NCI-H345 treated with DMSO at 0.1 percent for 48 hours (cell line): Measurements from ENCODE around the gene NPHP4.

Source experiments
- DNase-seq: peaks from one replicate; lab custom pipeline; 2025; ENCODE audit not compliant: unreplicated experiment; lab: John Stamatoyannopoulos, UW

NPHP4 gene

DNA sequence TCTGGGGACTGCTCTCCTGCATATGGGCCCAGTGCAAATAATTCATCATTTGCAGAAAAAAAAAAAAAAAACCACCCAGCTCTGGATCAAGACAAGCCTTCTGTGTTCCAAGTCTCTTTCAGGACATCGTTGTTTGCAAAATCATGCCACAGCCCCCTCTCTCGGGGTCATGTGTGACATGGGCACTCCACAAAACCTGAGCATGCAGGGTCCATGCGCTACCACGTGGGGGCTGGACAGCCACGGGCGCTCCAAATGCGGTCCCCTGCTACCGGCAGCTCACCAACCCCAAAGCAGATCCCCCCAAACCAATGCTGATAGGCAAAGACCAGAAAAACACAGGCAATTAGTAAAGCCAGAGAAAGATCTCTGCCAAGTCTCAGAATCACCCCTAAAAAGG is 17.6 kb downstream of the NPHP4 start:
- no peak for DNase-seq

DNA sequence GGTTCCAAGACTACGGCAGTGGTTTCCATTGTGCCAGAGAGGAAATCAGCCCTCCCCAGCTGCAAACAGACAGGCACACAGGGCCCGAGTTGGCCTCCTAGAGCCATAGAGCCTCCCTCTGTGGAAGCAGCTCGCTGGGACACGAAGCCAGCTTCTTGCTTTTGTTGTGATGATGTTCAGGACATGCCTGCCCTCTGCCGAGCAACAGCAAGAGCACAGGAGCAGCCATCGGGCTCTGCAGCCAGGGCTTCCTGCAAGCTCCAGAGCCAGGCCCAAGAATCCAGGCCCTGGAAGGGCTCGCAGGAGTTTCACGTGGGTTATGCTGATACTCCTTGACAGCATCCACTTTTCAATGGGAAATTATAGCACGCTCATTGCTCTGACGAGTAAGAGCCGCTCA is 18.5 kb downstream of the NPHP4 start:
- no peak for DNase-seq

DNA sequence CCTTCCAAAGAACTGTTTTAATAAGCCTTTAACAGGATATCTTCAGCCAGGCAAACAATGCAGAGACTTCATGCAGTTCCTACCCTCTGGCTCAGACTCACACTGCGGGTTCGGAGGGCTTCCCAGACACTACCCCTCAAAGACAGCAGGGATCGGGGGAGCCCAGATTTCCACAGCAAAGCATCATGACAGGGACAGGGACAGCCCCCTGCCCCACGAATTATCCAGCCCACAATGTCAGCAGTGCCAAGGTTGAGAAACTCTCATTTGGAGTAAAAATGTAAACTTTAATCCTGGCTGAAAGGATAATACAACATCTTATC is 20.1 kb downstream of the NPHP4 start:
- DNase-seq = no peak

GRCh38 chr1:5971471-5972197 is 20.6 kb downstream of the NPHP4 start:
- DNase-seq = no peak

DNA sequence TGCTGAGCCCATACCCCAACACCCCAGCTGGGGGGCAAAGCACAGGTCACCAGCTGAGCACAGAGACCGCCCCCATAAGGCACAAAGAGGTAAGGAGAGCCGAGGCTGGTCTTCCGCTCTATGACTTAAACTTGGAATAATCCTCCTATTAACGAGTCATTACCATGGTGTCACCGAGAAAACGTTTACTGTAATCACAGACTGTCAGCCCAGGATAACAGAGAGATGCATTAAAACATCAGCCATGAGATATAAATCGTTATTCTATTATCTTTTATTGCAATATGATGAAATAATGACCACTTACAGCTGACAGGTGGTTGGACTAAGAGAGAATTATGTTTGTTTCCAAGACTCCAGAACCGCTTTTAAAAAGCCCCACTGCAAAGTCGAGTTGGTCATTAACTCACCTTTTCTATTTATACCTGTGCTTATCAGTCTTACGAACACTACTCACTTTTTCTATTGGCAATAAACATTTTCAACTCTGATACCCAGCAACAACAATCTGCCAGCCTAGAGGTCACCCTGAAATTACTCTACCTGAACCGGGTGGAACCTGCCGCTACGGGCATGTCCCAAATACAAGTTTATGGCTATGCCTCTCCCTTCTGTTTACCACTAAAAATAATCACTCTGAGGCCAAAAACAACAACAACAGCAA is 21.5 kb downstream of the NPHP4 start:
- no peak for DNase-seq

DNA sequence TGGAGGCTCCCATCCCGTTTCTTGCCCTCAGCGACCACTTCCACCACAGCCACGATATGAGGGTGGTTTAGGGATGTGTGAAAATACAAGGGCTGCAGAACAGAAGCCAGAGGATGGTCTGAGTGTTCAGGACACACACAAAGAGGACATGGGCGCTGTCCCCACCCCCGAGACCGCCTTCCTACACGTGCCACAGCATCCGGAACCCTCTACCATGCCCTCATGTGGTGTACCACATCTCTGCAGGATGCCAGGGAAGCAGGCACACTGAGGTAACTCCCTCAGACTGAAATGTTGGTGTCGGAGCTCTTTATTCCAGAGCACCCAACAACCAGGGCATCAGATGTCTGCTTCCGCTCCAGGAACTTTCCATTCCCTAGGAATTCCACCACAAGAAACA is 23.1 kb downstream of the NPHP4 start:
- DNase-seq = no peak

DNA sequence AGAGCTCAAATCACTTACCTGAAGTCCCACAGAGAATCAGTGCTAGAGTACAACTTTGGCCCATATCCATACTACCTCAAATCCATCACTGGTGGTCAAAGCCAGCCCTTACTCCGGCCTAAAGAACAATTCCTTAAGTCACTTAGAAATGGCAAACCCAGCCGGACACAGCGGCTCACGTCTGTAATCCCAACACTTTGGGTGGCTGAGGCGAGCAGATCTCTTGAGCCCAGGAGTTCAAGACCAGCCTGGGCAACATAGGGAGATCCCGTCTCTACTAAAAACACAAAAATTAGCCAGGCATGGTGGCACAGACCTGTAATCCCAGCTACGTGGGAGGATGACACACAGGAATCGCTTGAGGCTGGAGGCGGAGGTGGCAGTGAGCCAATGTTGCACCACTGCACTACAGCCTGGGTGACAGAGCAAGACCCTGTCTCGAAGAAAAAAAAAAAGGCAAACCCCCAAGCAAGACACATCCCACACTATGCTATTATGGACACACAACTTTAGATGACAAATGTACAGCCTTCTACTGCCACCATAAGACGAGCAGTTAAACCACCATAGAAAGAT is 24.0 kb downstream of the NPHP4 start:
- no peak for DNase-seq

DNA sequence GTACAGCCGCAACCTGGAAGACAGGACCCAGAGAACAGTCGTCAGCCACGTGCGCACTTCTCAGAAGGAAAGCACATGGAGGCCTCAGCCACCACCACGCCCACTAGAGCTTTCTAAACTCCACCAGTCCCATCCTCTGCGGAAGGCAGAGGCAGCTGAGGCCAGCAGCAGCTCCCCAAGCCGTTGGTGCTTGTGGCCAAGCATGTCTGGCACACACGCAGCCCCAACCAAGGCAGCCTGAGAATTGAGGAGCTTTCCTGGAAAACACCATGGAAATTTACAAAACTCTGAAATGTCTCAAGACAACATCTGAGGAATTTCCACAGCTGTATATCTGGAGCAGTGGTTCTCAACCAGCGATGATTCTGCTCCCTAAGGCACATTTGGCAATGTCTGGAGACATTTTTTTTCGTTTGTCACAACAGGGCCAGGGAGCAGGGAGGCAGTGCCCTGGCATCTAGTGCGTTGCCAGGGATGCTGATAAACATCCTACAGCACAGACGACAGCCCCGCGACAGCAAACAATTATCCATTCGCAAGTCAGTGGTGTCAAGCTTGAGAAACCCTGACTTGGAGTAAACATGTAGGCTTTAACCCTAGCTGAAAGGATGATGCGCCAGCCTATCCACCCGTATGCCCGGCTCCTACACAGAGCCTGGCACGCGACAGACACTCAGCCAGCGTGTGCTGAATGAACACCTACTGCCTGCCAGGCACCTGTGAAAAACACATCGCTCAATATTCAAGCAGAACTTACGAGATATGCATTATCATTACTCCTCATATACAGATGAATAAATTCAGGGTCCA is 24.7 kb downstream of the NPHP4 start:
- no peak for DNase-seq

DNA sequence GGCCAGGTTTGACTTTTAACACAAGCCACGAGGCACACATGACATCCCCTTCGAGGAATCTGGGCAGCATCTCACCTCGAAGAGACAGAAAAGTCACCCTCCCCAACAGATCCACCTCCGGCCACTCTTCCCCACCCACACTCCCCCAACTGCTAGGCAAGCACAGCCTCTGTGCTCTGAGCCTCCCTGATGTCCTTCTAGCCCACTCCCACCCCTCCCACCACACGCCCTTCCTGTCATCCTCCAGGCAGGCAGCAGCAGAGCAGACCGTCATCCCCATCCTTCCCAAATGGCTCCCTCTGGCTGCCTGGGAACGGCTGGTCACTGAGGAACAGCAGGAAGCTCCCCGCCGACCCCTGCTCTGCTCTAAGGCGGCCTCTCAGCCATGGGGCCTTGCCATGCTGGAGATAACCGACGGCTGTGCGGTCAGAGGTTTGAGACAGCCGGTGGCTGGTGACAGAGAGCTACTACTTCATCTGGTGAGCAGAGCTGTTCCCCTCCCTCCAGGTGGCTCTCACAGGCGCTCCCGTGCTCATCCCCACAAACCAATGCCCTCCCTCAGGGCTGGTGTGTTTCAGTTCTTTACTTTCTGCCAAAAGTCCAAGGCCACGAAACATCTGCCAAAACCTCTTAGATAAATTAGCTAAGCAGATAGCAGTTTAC is 25.6 kb downstream of the NPHP4 start:
- no peak for DNase-seq

DNA sequence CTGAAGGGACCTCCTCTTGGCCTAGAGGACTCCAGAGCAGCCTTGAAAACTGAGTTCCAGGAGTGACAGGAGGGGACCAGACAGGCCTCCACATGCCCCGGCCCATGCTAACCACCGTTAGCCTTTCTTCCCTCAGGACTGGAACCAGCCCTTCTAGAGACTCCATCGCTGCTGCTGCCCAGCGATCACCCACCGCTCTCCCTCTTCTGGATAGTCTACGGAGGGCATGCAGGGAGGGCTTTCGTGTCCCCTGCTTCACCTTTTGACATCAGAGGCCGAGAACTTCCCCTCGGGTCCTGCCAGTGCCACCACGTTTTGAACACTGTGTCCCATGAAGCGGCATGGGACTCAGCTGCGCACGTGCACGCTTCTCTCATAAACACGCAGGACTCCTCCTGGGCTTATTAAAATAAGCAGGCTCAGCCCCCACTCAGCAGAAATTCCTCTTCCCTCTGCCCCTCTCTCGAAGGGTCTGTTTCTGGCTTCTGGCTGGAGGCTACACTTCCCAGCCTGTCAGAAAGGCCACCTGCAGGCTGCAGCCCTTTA is 26.6 kb downstream of the NPHP4 start:
- no peak for DNase-seq

GRCh38 chr1:5962265-5963105 is 29.7 kb downstream of the NPHP4 start:
- no peak for DNase-seq

- no peak for DNase-seq
Observed at GRCh38 chr1:5961601-5962000, 30.6 kb downstream of the NPHP4 start.

- no peak for DNase-seq
Observed at GRCh38 chr1:5960336-5960735, 31.9 kb downstream of the NPHP4 start.

- no peak for DNase-seq
Observed at GRCh38 chr1:5959667-5960230, 32.5 kb downstream of the NPHP4 start.

GRCh38 chr1:5959087-5959486 is 33.1 kb downstream of the NPHP4 start:
- no peak for DNase-seq

GRCh38 chr1:5956022-5956830 is 36.0 kb downstream of the NPHP4 start:
- no peak for DNase-seq

DNA sequence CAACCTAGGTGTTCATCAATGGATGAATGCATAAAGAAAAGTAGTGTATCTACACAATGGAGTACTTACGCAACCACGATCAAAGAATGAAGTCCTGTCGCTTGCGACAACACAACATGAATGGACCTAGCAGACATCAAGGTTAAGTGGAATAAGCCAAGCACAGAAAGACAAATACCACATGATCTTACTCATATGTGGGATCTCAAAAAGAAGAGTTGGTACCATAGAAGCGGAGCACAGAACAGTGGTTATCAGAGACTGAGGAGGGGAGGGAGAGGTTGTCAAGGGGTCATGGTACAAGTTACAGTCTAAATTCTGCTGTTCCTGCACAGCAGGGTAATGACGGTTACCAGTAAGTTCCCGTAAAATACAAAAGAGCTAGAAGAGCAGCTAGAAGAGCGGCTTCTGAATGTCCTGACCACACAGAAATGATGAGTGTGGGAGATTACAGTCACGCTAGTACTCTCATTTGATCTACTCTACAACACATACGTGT is 36.7 kb downstream of the NPHP4 start:
- peak; percentile 8 for DNase-seq

- DNase-seq = no peak
Observed at GRCh38 chr1:5954964-5955363, 37.3 kb downstream of the NPHP4 start.

DNA sequence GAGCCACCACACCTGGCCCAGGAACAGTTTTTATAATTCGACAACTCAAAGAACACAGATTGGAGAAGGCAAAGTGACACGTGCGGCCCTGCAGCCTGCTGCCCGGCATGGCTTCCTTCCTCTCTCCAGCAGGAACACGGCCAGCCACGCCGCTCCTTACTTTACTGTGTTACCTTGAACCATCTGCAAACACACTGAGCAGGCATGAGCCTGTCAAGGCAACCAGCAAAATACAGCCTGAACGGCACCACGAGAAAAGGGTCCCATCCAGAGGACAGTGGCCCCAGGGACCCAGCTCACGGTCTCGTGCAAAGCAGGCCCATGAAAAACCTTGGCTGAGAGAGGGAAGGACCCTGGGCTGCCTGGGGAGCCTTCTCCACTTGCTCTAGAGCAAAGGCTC is 38.8 kb downstream of the NPHP4 start:
- no peak for DNase-seq
